Measurements from ENCODE around the gene LRRC8E. TPM values are rescaled to one million over a fixed set of nuclear protein-coding genes. Genes with fewer than 3 reads are reported as not detected.
A peak's percentile ranks its signal among the peaks of the same experiment; 100 is the strongest.

LRRC8E gene
- total RNA-seq, 4 donors from 2014 or later = 0.13 to 0.32 (median 0.29) TPM

DNA sequence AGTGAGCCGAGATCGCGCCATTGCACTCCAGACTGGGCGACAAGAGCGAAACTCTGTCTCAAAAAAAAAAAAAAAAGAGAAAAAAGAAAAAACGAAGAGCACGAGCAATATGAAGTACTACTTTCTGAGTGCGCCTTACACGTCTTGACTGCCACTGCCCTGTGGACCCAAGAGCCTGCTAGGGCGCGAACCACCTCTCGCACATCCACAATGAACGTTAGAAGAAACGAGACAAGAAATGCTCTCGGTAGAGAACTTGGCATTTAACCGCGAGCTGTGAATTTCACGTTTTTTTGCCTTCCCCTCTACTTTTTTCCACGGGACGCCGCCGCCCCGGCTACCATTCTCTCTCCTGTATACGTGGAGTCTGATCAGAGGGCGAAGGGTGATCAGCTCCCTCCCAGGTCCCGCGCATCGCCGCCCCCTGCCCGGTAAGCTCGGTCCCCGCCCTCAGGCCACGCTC, 54.7 kb downstream of the LRRC8E start:
- no peak for ATAC-seq
- Histone ChIP-seq H3K9me3 (no peaks in the 10 kb centered on the region), H3K36me3 (peaks cover 0 to 36% of the 10 kb centered on the region in 2 donors), H3K27me3 (no peaks in the 10 kb centered on the region), H3K4me3 (peak overlapping the region; percentile 62 to 72), H3K4me1 (peaks cover 0 to 65% (median 18%) of the 10 kb centered on the region in 3 donors), H3K27ac (peak overlapping the region; percentile 92 to 97 (median 93))
- TF ChIP-seq POLR2A (IDR thresholded peaks at IDR 0.05) = no peak
- no peak for TF ChIP-seq POLR2AphosphoS5 (IDR thresholded peaks at IDR 0.05)
- TF ChIP-seq, protein P1, sequence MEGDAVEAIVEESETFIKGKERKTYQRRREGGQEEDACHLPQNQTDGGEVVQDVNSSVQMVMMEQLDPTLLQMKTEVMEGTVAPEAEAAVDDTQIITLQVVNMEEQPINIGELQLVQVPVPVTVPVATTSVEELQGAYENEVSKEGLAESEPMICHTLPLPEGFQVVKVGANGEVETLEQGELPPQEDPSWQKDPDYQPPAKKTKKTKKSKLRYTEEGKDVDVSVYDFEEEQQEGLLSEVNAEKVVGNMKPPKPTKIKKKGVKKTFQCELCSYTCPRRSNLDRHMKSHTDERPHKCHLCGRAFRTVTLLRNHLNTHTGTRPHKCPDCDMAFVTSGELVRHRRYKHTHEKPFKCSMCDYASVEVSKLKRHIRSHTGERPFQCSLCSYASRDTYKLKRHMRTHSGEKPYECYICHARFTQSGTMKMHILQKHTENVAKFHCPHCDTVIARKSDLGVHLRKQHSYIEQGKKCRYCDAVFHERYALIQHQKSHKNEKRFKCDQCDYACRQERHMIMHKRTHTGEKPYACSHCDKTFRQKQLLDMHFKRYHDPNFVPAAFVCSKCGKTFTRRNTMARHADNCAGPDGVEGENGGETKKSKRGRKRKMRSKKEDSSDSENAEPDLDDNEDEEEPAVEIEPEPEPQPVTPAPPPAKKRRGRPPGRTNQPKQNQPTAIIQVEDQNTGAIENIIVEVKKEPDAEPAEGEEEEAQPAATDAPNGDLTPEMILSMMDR (IDR thresholded peaks at IDR 0.05) = no peak
- no peak for TF ChIP-seq EP300 (IDR thresholded peaks at IDR 0.05)
- 1% methylated on average over 15 to 20 of the region's 33 CpGs for WGBS, 2 donors (ENCODE audit: low coverage in 1 of 2)

DNA sequence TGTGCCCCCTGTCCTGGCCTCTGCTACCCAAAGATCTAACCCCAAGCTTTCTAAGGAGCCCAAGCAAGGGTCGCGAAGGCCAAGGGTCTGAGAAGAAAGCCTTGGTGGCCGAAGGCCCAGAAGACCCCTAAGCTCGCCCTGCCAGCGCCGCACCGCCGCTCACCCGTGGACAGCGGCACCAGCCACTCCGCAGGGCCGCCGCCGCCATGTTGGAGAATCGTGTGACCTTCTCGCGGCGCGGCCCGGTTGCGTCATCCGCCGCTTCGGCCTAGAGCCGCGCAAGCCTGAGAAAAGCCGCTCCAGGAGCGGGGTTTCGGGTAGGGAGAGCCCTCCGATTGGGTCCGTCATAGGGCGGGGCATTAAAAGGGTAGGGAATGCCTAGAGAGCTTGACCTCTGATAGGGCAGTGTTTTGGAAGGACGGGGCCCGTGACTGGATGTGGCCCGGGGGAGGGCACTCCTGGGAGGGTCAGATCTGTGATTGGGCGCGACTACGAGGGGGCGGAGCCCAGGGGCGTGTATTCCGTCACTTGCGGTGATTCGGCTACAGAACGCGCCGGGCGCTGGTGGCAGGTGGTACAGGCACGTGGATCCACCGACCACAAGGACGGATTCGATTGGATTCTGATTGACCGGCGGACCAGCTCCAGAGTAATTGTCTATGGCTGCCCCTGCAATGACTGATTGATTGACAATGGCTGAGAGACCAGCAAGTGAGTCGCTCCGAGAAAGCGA, 55.3 kb downstream of the LRRC8E start, which contains the start of gene TIMM44:
TIMM44 (minus strand) TSS at position 223 of the 733 bp plus-strand sequence; CDS start at position 208, 15 bp downstream.
- 0% methylated on average over 2 to 14 of the region's 56 CpGs for WGBS, 2 donors (ENCODE audit: low coverage in 1 of 2)
- Histone ChIP-seq H3K27me3 (no peaks in the 10 kb centered on the region), H3K27ac (peak within 1 kb of the TSS; percentile 92 to 97 (median 93)), H3K9me3 (no peaks in the 10 kb centered on the region), H3K4me3 (peak within 1 kb of the TSS; percentile 62 to 72), H3K36me3 (peaks cover 0 to 30% of the 10 kb centered on the region in 2 donors), H3K4me1 (peaks cover 0 to 59% (median 18%) of the 10 kb centered on the region in 3 donors)
- TF ChIP-seq, protein P1 (IDR thresholded peaks at IDR 0.05) = no peak
- TF ChIP-seq EP300 (IDR thresholded peaks at IDR 0.05) = no peak
- peak; percentile 92 for TF ChIP-seq POLR2AphosphoS5 (IDR thresholded peaks at IDR 0.05)
- TF ChIP-seq POLR2A (IDR thresholded peaks at IDR 0.05) = peak; percentile 59 to 65
- peak; percentile 99 for ATAC-seq

DNA sequence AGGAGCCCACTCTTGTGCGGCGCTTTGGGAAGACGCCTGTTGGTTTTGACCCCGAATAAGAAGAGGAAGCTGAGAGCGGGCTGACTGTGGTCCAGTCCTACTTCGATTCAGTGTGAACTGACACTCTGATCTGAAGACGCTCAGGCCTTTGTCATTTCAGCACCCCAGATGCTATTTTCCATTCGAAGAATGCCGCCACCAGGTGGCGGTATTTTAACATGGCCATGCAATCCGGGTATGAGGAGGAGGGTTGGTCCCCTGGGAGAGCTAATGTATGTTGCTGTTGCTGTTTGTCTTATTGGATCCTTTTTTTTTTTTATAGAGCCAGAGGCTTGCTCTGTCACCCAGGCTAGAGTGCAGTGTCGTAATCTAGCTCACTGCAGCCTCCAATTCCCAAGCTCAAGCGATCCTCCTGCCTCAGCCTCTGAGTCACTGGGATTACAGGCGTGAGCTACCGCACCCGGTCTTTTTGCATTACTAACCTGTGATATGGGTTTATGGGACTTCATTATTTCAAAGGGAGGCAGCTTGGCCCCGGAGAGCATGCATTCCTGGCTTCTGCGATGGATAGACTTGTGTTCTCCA, 56.0 kb downstream of the LRRC8E start:
- no peak for TF ChIP-seq POLR2A (IDR thresholded peaks at IDR 0.05)
- TF ChIP-seq, protein P1 (IDR thresholded peaks at IDR 0.05) = peak in 3 of 4 experiments; percentile 86 to 92 (median 89)
- Histone ChIP-seq H3K9me3 (no peaks in the 10 kb centered on the region), H3K27me3 (no peaks in the 10 kb centered on the region), H3K27ac (peak overlapping the region; percentile 80 to 97 (median 92)), H3K4me3 (peak overlapping the region; percentile 34 to 72), H3K4me1 (peaks cover 0 to 53% (median 18%) of the 10 kb centered on the region in 3 donors), H3K36me3 (peaks cover 0 to 23% of the 10 kb centered on the region in 2 donors)
- 21 to 32% methylated on average over 4 to 11 of the region's 18 CpGs for WGBS, 2 donors (ENCODE audit: low coverage in 1 of 2)
- ATAC-seq = peak; percentile 57

DNA sequence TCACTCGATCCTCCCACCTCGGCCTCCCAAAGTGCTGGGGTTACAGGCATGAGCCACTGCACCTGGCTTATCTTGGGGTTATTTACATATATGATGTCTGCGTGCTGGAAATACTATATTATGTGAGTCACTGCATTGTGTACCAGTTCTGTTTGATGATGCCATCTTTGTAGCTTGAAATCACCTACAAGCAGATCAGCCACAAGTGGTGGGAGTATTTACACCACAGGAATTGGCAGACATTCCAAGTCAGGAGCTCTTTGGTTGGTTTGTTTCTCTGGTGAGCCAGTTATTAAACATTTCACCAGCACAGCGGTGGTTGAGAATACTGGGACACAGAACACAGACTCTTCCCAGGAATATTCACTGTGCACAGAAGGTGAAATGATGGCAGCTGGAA, 59.6 kb downstream of the LRRC8E start:
- TF ChIP-seq, protein P1 (IDR thresholded peaks at IDR 0.05) = no peak
- TF ChIP-seq POLR2AphosphoS5 (IDR thresholded peaks at IDR 0.05) = no peak
- no peak for TF ChIP-seq POLR2A (IDR thresholded peaks at IDR 0.05)
- no peak for TF ChIP-seq EP300 (IDR thresholded peaks at IDR 0.05)
- H3K4me3 ChIP-seq = no peak overlapping the region
- no peaks in the 10 kb centered on the region for H3K36me3 ChIP-seq
- H3K9me3 ChIP-seq = no peaks in the 10 kb centered on the region
- no peak for ATAC-seq
- no peaks in the 10 kb centered on the region for H3K27me3 ChIP-seq
- 88 to 89% methylated on average over 1 to 4 of the region's 4 CpGs for WGBS, 2 donors (ENCODE audit: low coverage in 1 of 2)
- no peak overlapping the region for H3K27ac ChIP-seq
- peaks cover 0 to 16% (median 3%) of the 10 kb centered on the region in 3 donors for H3K4me1 ChIP-seq

Other genes starting within 250 kb of the LRRC8E start
- gene RETN, start 219.5 kb upstream of the LRRC8E start, total RNA-seq = not detected
- gene MCEMP1, start 211.4 kb upstream of the LRRC8E start, total RNA-seq = 1 to 10 TPM in 1 of 4 donors, under 1 TPM in 2, not detected in 1; 0.67 to 1.2 (median 0.96) TPM
- 10 to 100 TPM; 56.0 to 69.0 (median 64.0) TPM for gene TRAPPC5, start 207.7 kb upstream of the LRRC8E start, total RNA-seq
- gene FCER2, start 186.4 kb upstream of the LRRC8E start, total RNA-seq = 1 to 10 TPM in 1 of 4 donors, not detected in 3; 1.2 TPM
- gene CLEC4G, start 156.4 kb upstream of the LRRC8E start, total RNA-seq = 1 to 10 TPM in 3 of 4 donors, not detected in 1; 1.1 to 6.8 (median 5.5) TPM
- gene CD209, start 141.0 kb upstream of the LRRC8E start, total RNA-seq = 10 to 100 TPM in 2 of 4 donors, 1 to 10 TPM in 1, under 1 TPM in 1; 0.78 to 11.4 (median 8.0) TPM
- not detected for gene CLEC4M, start 125.3 kb upstream of the LRRC8E start, total RNA-seq
- gene EVI5L, start 58.3 kb upstream of the LRRC8E start, total RNA-seq = 10 to 100 TPM; 17.3 to 46.3 (median 22.2) TPM
- not detected for gene PRR36, start 14.1 kb upstream of the LRRC8E start, total RNA-seq
- gene MAP2K7, start 15.4 kb downstream of the LRRC8E start, total RNA-seq = 10 to 100 TPM; 13.9 to 23.4 (median 17.9) TPM
- gene TGFBR3L, start 26.3 kb downstream of the LRRC8E start, total RNA-seq = 1 to 10 TPM; 2.8 to 8.5 (median 5.4) TPM
- gene SNAPC2, start 31.8 kb downstream of the LRRC8E start, total RNA-seq = 10 to 100 TPM; 29.5 to 37.7 (median 33.4) TPM
- gene CTXN1, start 37.6 kb downstream of the LRRC8E start, total RNA-seq = 10 to 100 TPM; 18.3 to 33.3 (median 26.4) TPM
- gene TIMM44, start 55.2 kb downstream of the LRRC8E start, total RNA-seq = 100 to 1,000 TPM in 1 of 4 donors, 10 to 100 TPM in 3; 65.7 to 108 (median 86.4) TPM
- gene ELAVL1, start 117.1 kb downstream of the LRRC8E start, total RNA-seq = 10 to 100 TPM; 30.8 to 62.5 (median 34.6) TPM
- not detected for gene CCL25, start 164.2 kb downstream of the LRRC8E start, total RNA-seq

All from gastroesophageal sphincter (tissue), 4 donors.